ENCODE measurements around the gene CYP4F22. TPM values are rescaled to one million over a fixed set of nuclear protein-coding genes. Genes with fewer than 3 reads are reported as not detected.
"Not testable (repeated sequence)": the region's sequence is repeated elsewhere in the genome, so short reads cannot be mapped to it uniquely, and the experiment has no call there.

Gene CYP4F22
- total RNA-seq, 4 donors from 2014 or later, result 0.30 TPM; not detected in 3

GRCh38 chr19:15471639-15472101, 36.7 kb upstream of the CYP4F22 start:
- Histone ChIP-seq H3K9me3 (peaks cover 0 to 16% (median 0%) of the 10 kb centered on the region in 4 donors), H3K4me1 (peaks cover 0 to 9% (median 4%) of the 10 kb centered on the region in 4 donors), H3K27me3 (peaks cover 0 to 57% of the 10 kb centered on the region in 2 donors), H3K36me3 (no peaks in the 10 kb centered on the region), H3K4me3 (no peak overlapping the region), H3K27ac (no peak overlapping the region)
- DNase-seq (ENCODE audit: low spot score in 2 of 2), result no peak
- no peak for TF ChIP-seq CTCF (IDR thresholded peaks at IDR 0.05)
- no peak for TF ChIP-seq POLR2A (IDR thresholded peaks at IDR 0.05)
- no peak for TF ChIP-seq EP300 (IDR thresholded peaks at IDR 0.05)
- 50 to 65% methylated on average over 25 to 31 of the region's 31 CpGs for WGBS, 2 donors

- H3K4me3 ChIP-seq; H3K27ac ChIP-seq; DNase-seq (ENCODE audit: low spot score in 2 of 2); H3K4me1 ChIP-seq; H3K36me3 ChIP-seq: not testable (repeated sequence)
- Histone ChIP-seq H3K27me3 (peaks cover 0 to 36% of the 10 kb centered on the region in 2 donors), H3K9me3 (peaks cover 0 to 21% (median 0%) of the 10 kb centered on the region in 4 donors)
- WGBS, 2 donors, result 75 to 81% methylated on average over 4 of the region's 4 CpGs
Measured at GRCh38 chr19:15473821-15474220, 34.5 kb upstream of the CYP4F22 start.

- Histone ChIP-seq H3K27me3 (peaks cover 0 to 22% of the 10 kb centered on the region in 2 donors), H3K4me1 (no peaks in the 10 kb centered on the region), H3K27ac (no peak overlapping the region), H3K36me3 (no peaks in the 10 kb centered on the region), H3K4me3 (no peak overlapping the region), H3K9me3 (peaks cover 0 to 21% (median 0%) of the 10 kb centered on the region in 4 donors)
- DNase-seq (ENCODE audit: low spot score in 2 of 2), result no peak
- 76 to 84% methylated on average over 4 of the region's 4 CpGs for WGBS, 2 donors
- TF ChIP-seq CTCF (IDR thresholded peaks at IDR 0.05) (no peak), POLR2A (IDR thresholded peaks at IDR 0.05) (no peak), EP300 (IDR thresholded peaks at IDR 0.05) (no peak)
Measured at GRCh38 chr19:15475169-15475568, 33.2 kb upstream of the CYP4F22 start.

GRCh38 chr19:15475611-15476010, 32.7 kb upstream of the CYP4F22 start:
- H3K9me3 ChIP-seq, result peaks cover 0 to 21% (median 0%) of the 10 kb centered on the region in 4 donors
- WGBS, 2 donors, result 100% methylated on average over 2 to 3 of the region's 10 CpGs
- H3K27ac ChIP-seq, result no peak overlapping the region
- TF ChIP-seq CTCF (IDR thresholded peaks at IDR 0.05), result no peak
- TF ChIP-seq EP300 (IDR thresholded peaks at IDR 0.05), result no peak
- no peak for TF ChIP-seq POLR2A (IDR thresholded peaks at IDR 0.05)
- no peak for DNase-seq (ENCODE audit: low spot score in 2 of 2)
- no peaks in the 10 kb centered on the region for H3K36me3 ChIP-seq
- peaks cover 0 to 18% of the 10 kb centered on the region in 2 donors for H3K27me3 ChIP-seq
- H3K4me3 ChIP-seq, result no peak overlapping the region
- H3K4me1 ChIP-seq, result no peaks in the 10 kb centered on the region

GRCh38 chr19:15476325-15476724, 32.0 kb upstream of the CYP4F22 start:
- no peak overlapping the region for H3K4me3 ChIP-seq
- H3K36me3 ChIP-seq, result no peaks in the 10 kb centered on the region
- no peak for TF ChIP-seq CTCF (IDR thresholded peaks at IDR 0.05)
- no peak for TF ChIP-seq POLR2A (IDR thresholded peaks at IDR 0.05)
- H3K27ac ChIP-seq, result no peak overlapping the region
- H3K4me1 ChIP-seq, result no peaks in the 10 kb centered on the region
- peaks cover 0 to 21% (median 0%) of the 10 kb centered on the region in 4 donors for H3K9me3 ChIP-seq
- WGBS, 2 donors, result 72 to 81% methylated on average over 5 of the region's 5 CpGs
- no peak for DNase-seq (ENCODE audit: low spot score in 2 of 2)
- peaks cover 0 to 11% of the 10 kb centered on the region in 2 donors for H3K27me3 ChIP-seq

All from tibial nerve (tissue), 4 donors.